Kidney (tissue), 14 donors: ENCODE data around the gene ZNF276. TPM values are rescaled to one million over a fixed set of nuclear protein-coding genes. Genes with fewer than 3 reads are reported as not detected.

Experiments used
- DNase-seq, 5 donors: peaks; one replicate each; pipeline ENCODE4 v3.0.0-alpha.2; 2013 to 2020
- FAIRE-seq: peaks from 2 replicates; lab custom pipeline; 2012; peaks lifted over from hg19 to GRCh38; lab: Jason Lieb, UNC
- H3K27ac ChIP-seq, 2 donors: one replicate each; pipeline ENCODE4 v1.7.0; 2013; ENCODE audit warnings: low read depth in 2 of 2, low read length in 2 of 2, inconsistent platforms in 1 of 2
- H3K27me3 ChIP-seq: one replicate; pipeline ENCODE4 v1.7.1; 2013; ENCODE audit warnings: low read length, inconsistent platforms; ENCODE audit not compliant: control insufficient read depth, insufficient read depth
- H3K36me3 ChIP-seq, 3 donors: one replicate each; pipeline versions ENCODE4 v1.7.0 to v1.7.1; 2013; ENCODE audit warnings: low read length in 3 of 3, control low read depth in 1 of 3, inconsistent platforms in 1 of 3; ENCODE audit not compliant: insufficient read depth in 3 of 3, control insufficient read depth in 2 of 3
- H3K4me1 ChIP-seq, 3 donors: one replicate each; pipeline versions ENCODE4 v1.7.0 to v1.7.1; 2013; ENCODE audit warnings: low read length in 3 of 3, inconsistent platforms in 1 of 3, low read depth in 1 of 3; ENCODE audit not compliant: control insufficient read depth in 2 of 3, insufficient read depth in 2 of 3
- H3K4me3 ChIP-seq, 3 donors: one replicate each; pipeline versions ENCODE4 v1.7.0 to v1.8.1; 2013; ENCODE audit warnings: low read length in 3 of 3, control low read depth in 1 of 3, inconsistent platforms in 1 of 3
- H3K9ac ChIP-seq, 3 donors: one replicate each; pipeline versions ENCODE4 v1.7.0 to v1.7.1; 2013; ENCODE audit warnings: low read length in 3 of 3, control low read depth in 1 of 3, inconsistent platforms in 1 of 3
- H3K9me3 ChIP-seq, 3 donors: one replicate each; pipeline versions ENCODE4 v1.7.0 to v1.7.1; 2013; ENCODE audit warnings: low read length in 3 of 3, control low read depth in 1 of 3, inconsistent platforms in 1 of 3; ENCODE audit not compliant: control insufficient read depth in 2 of 3, insufficient read depth in 1 of 3
- CTCF ChIP-seq: IDR thresholded peaks from 3 replicates; pipeline ENCODE4 v1.5.1; 2012; ENCODE audit warnings: mild to moderate bottlenecking, moderate library complexity, borderline replicate concordance; ENCODE audit not compliant: insufficient read depth; ENCODE audit errors: extremely low read depth
- intact Hi-C: fragments of 100-400 bp; cut with DNase I; formaldehyde crosslinking; loops from one replicate; pipeline ENCODE4 v1.11.1; 2022
- polyA plus RNA-seq: library from polyadenylated mRNA; stranded (reverse); fragments of 350-450 nt; fragmentation: Illumina TruSeq; extraction: RNeasy Lipid Tissue Mini Kit (QIAGEN cat#74804); gene quantifications from one replicate; pipeline ENCODE4 v1.2.3, GENCODE V29; 2014; ENCODE audit warnings: low read depth, low replicate concordance; ENCODE audit not compliant: insufficient read depth
- total RNA-seq: library from RNA; stranded (reverse); fragmentation: NEBNext Ultra II Directional; extraction: Animal tissue kit (Norgen Biotek cat#: 25700); gene quantifications from one replicate; pipeline ENCODE4 v1.2.1, GENCODE V29; 2021
- donor health status: control.
- donor health status: control.
- donor health status: control.
- donor health status: control.
- donor health status: control.
- donor health status: DM: yes; HTN: yes; CAD: no.
- donor health status: Normal renal cell carcinoma (clear cell type).

The ZNF276 gene
- total and polyA plus RNA-seq, 2 donors from 2014 or later, result 16.4 to 35.4 TPM

- intact Hi-C loops, result no loop called here
- no peak for TF ChIP-seq CTCF
- no peak for DNase-seq
- Histone ChIP-seq H3K36me3 (no peaks in the 10 kb centered on the region), H3K27me3 (no peaks in the 10 kb centered on the region), H3K9me3 (no peaks in the 10 kb centered on the region), H3K4me3 (no peak overlapping the region), H3K9ac (no peak overlapping the region), H3K4me1 (no peaks in the 10 kb centered on the region), H3K27ac (no peak overlapping the region)
- no peak for FAIRE-seq
Observed at GRCh38 chr16:89786474-89787364, 65.4 kb downstream of the ZNF276 start.

- Histone ChIP-seq H3K27me3 (no peaks in the 10 kb centered on the region), H3K4me3 (no peak overlapping the region), H3K36me3 (no peaks in the 10 kb centered on the region), H3K9me3 (no peaks in the 10 kb centered on the region), H3K27ac (no peak overlapping the region), H3K4me1 (no peaks in the 10 kb centered on the region), H3K9ac (no peak overlapping the region)
- TF ChIP-seq CTCF, result no peak
- intact Hi-C loops, result no loop called here
- no peak for DNase-seq
- no peak for FAIRE-seq
Observed at GRCh38 chr16:89787365-89787805, 66.0 kb downstream of the ZNF276 start.

Other genes with a start within 250 kb of the ZNF276 start
- 154 TPM for gene ANKRD11, start 231.0 kb upstream of the ZNF276 start, total RNA-seq
- gene ANKRD11, start 231.0 kb upstream of the ZNF276 start, polyA plus RNA-seq, result 36.2 TPM
- gene SPG7, start 213.1 kb upstream of the ZNF276 start, total RNA-seq, result 108 TPM
- 71.0 TPM for gene SPG7, start 213.1 kb upstream of the ZNF276 start, polyA plus RNA-seq
- 1,694 TPM for gene RPL13, start 160.9 kb upstream of the ZNF276 start, total RNA-seq
- 3,146 TPM for gene RPL13, start 160.9 kb upstream of the ZNF276 start, polyA plus RNA-seq
- gene CPNE7, start 145.8 kb upstream of the ZNF276 start, total RNA-seq, result 13.7 TPM
- gene CPNE7, start 145.8 kb upstream of the ZNF276 start, polyA plus RNA-seq, result 1.5 TPM
- 24.2 TPM for gene DPEP1, start 107.9 kb upstream of the ZNF276 start, total RNA-seq
- gene DPEP1, start 107.9 kb upstream of the ZNF276 start, polyA plus RNA-seq, result 433 TPM
- 96.1 TPM for gene CHMP1A, start 63.8 kb upstream of the ZNF276 start, total RNA-seq
- 71.3 TPM for gene CHMP1A, start 63.8 kb upstream of the ZNF276 start, polyA plus RNA-seq
- gene SPATA33, start 63.7 kb upstream of the ZNF276 start, total RNA-seq, result 16.3 TPM
- 13.4 TPM for gene SPATA33, start 63.7 kb upstream of the ZNF276 start, polyA plus RNA-seq
- 118 TPM for gene CDK10, start 34.8 kb upstream of the ZNF276 start, total RNA-seq
- 82.6 TPM for gene CDK10, start 34.8 kb upstream of the ZNF276 start, polyA plus RNA-seq
- gene SPATA2L, start 19.8 kb upstream of the ZNF276 start, total RNA-seq, result 15.1 TPM
- gene SPATA2L, start 19.8 kb upstream of the ZNF276 start, polyA plus RNA-seq, result 12.6 TPM
- gene VPS9D1, start 639 bp upstream of the ZNF276 start, total RNA-seq, result 24.4 TPM
- 18.3 TPM for gene VPS9D1, start 639 bp upstream of the ZNF276 start, polyA plus RNA-seq
- gene FANCA, start 95.1 kb downstream of the ZNF276 start, total RNA-seq, result 8.9 TPM
- 2.2 TPM for gene FANCA, start 95.1 kb downstream of the ZNF276 start, polyA plus RNA-seq
- gene SPIRE2, start 106.9 kb downstream of the ZNF276 start, total RNA-seq, result 6.5 TPM
- 2.9 TPM for gene SPIRE2, start 106.9 kb downstream of the ZNF276 start, polyA plus RNA-seq
- gene TCF25, start 152.1 kb downstream of the ZNF276 start, total RNA-seq, result 209 TPM
- gene TCF25, start 152.1 kb downstream of the ZNF276 start, polyA plus RNA-seq, result 157 TPM
- gene MC1R, start 197.3 kb downstream of the ZNF276 start, total RNA-seq, result 13.5 TPM
- gene MC1R, start 197.3 kb downstream of the ZNF276 start, polyA plus RNA-seq, result 2.1 TPM
- gene TUBB3, start 201.8 kb downstream of the ZNF276 start, total RNA-seq, result 35.0 TPM
- gene TUBB3, start 201.8 kb downstream of the ZNF276 start, polyA plus RNA-seq, result 3.4 TPM
- 66.2 TPM for gene DEF8, start 227.2 kb downstream of the ZNF276 start, total RNA-seq
- 39.3 TPM for gene DEF8, start 227.2 kb downstream of the ZNF276 start, polyA plus RNA-seq